NCI-H510A (cell line): Measurements from ENCODE around the gene FMNL2.

ENCODE experiments used
- DNase-seq: peaks from one replicate; lab custom pipeline; 2025; lab: John Stamatoyannopoulos, UW

FMNL2 gene

DNA sequence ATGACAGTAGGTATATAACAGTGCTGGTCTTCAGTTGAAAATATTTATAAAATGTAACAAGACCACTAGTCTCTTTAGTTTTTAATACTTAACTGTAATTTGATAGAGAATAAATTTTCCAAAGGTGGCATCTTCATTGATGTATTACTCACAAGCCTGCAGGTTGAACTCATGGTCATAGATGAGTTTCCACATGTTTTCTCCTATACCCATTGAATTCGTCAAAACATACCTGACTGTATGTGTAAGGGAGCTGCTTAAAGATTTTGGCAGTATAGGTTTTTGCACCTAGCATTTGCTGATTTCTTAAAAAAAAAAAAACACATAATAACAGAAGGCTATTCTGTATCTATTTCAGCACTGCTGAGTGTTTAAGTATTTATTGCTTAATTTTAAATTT lies 112.9 kb downstream of the FMNL2 start:
- DNase-seq = no peak

DNA sequence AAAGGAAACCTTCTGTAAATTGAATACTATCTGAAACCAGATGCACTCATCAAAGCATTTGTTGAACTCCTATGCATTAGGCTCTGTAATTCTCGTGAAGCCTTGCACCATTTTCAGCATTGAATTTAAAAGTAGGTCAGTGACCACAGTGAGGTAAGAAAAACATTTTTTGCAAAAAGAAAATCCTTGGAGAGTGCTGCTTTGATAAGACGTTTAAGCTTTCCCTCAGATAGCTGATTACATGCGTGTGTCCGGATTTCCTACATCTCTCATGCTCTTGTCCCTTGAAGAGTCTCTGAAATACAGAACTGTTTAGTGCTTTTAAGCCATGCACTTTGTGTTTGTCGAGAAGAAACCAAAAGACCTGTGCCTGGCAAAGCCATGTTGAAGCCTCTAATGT lies 113.6 kb downstream of the FMNL2 start:
- no peak for DNase-seq

DNA sequence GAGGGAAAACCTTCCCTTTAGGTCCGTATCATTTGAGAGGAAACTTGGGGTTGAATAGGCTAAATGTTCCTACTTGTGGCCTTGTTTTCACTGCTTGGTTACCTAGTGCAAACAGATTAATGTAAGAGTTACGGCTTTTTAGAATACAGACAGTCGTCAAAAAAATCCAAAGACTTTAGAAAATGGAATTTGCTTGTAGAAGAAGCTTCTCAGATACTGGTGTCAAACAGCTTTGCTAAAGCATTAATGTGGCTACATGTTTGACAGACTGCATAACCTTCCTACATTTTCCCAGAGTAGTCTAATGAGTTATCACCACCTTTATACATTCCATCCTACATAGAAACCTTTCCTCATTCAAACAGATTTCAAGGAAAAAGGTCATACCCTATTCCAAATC lies 114.6 kb downstream of the FMNL2 start:
- no peak for DNase-seq

DNA sequence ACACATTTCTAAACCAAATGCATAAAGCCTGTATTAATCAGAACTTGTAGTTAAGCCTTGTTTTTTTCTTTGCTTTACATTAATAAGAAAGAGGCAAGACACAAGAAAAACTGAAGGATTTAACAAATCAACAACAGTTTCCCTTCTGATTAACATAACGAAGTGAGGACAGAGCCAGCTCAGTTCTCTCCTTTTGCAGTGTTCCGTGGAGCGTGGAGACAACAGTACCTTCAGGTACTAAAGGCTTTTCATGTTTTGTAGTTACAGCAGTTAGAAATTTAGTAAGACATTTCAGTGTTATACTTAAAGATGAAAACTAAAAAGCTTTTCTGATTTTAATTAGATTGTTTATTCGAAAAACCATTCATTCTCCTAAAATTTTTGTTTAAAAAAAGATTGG lies 115.2 kb downstream of the FMNL2 start:
- DNase-seq = no peak

DNA sequence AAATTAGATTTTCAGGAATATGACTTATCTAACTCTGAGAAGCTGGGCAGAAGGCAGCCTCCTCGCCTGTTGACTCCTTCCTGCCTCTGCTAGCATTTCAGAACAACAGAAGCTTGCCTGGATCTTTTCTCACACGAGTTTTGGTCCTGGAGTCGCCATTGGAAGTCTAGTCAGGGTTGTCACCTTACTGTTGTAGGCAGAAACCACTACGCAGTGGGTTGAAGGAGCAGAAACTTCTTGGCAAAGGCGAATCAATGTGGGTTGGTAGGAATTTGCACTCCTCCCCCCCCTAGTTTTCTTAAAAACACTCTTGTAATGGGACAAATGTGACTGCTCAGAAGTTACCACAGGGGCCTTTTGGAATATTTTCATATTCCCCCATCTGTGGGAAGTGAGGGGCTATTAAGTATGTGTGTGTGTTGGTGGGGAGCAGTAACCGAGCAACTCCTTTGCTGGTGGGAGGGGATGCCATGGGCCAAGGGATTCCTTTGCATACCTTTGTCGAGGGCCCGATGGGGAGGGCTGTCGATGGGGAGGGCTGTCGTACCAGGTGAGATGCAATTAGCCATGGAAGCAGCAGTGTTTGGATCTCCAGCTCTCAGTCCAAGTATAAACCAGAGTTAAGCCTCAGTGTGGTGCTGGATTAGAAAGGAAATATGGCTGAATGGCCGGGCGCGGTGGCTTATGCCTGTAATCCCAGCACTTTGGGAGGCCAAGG lies 117.4 kb downstream of the FMNL2 start:
- DNase-seq = no peak

DNA sequence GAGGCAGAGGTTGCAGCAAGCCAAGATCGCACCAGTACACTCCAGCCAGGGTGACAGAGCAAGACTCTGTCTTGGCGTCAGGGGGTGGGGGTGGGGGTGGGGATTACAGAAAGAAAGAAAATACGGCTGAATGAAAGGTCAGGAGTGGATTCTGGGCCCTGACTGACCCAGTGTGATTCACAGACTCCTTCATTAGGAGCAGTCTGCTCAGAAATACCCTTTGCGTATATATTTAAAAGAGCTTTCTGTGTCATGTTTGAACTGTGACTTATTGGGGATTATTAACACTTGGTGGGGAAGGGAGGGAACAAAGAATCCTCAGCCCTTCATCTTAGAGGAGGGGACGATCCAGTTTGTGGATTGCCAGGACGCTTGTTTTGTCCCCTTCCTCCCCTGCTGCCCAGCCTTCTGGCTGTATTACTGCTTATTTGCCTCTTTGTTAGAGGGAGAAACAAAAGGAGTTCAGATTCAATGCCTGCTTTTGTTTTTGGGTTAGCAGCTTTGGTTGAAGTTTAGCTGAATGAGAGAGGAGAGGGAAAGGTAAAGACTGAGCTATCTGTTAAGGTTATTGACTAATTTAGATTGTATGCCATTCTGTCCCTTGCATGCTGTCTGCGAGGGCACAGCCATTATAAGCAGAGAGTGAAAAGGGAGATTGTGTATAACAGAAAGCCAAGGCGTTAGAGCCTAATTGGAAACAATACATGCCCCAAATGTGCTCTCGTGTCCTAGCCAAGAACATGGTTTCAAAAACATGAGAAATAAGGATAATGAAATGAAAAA lies 118.3 kb downstream of the FMNL2 start:
- DNase-seq = no peak

DNA sequence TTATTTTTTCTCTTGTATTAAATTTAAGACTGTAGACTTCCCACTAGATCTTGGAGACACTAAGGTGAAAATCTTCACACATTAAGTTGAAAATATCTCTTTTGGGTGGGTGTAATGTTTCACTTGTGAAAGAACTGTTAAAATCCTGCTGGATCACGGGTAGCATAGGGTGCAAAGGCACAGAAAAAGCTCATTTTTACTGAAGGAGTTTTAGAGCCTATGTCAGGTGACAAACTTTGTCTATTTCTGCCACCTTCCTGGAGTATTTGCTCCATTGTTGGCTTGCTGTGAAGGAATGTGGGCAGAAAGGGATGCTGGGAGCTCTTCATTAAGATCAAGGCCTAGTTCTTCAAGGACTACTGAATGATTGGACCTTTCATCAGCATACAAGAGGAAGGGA lies 119.4 kb downstream of the FMNL2 start:
- DNase-seq = no peak

DNA sequence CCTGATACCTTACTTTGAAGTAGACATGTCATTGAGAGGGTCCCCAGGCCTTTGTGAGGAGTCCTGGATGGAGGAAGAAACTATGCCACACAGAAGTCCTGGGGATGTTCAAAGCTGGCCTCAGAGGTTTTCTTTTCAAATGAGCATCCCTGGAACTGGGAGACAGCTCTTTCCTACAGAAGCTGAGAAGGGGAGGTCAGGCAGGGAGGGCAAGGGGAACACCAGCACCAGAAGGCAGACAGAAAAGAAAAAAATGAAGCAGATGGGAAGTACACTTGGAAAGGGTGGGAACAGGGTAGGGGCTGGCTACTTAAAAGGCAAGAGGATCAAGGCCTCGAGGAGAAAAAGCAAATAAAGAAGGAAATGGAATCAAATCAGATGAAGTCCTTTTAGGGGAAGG lies 120.0 kb downstream of the FMNL2 start:
- DNase-seq = no peak

DNA sequence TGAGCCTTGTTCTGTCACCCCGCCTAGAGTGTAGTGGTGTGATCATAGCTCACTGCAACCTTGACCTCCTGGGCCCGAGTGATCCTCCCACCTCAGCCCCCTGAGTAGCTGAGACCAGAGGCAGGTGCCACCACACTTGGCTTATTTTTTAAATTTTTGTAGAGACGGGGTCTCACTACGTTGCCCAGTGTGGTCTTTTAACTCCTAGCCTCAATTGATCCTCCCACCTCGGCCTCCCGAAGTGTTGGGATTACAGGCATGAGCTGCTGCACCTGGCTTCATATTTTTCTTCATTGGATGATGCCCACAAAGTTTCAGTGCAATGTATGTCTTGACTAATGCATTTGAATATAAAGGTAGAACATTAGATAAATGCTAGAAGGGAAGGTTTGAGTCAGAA lies 120.8 kb downstream of the FMNL2 start:
- DNase-seq = no peak

DNA sequence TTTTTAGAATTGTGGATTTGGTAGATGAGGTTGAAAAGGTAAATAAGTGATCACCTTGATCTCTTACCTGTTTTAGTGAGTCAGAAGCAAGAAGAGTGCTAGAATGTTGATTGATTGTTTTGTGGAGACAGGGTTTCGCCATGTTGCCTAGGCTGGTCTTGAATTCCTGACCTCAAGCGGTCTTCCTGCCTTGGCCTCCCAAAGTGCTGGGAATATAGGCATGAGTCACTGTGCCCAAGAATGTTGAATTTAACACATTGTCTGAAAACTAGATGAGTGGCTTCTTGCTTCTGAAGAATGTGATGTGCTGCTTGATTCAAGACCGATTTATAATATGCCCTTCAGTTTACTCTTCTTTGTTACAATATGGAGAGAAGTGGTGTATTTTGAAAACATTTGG lies 121.3 kb downstream of the FMNL2 start:
- DNase-seq = no peak

DNA sequence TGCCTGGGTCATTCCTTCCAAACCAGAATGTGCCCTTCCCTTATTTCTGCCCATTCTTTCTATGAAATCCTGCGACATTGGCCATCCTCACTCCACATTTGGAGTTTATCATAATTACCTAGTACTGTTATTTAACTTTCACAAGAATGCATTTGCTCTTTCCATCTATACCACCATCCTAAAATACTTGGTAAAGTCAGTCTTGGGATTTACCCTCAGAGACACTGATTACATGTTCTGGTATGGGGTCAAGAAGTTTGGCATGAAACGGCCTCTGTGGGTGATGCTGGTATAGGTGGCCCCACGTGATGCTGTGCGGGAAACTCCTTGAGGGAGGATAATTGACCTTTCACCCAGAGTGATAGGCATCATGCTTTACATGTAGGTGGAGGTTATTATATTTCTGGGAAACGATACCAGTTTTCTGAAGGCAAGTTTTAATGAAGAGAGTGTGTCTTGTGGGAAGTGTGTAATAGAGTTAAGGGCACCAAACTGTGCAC lies 123.5 kb downstream of the FMNL2 start:
- no peak for DNase-seq

DNA sequence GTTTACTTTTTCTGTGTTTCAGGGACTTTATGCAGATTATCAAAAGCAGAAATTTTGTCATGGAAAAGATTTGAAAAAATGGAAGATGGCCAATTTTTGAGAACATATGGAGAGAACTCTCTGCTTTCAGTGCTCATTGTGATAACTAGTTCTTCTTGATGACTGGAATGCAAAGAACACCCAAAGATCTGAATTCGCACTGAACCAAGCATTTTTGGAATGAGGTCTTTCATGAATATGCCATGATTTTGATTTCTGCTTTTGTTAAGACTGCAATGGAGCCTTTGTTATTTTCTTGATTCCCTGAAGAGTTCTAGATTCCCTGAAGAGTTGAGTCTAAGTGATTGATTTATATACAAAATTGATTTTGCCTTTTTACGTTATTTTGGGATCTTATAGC lies 124.1 kb downstream of the FMNL2 start:
- DNase-seq = no peak

DNA sequence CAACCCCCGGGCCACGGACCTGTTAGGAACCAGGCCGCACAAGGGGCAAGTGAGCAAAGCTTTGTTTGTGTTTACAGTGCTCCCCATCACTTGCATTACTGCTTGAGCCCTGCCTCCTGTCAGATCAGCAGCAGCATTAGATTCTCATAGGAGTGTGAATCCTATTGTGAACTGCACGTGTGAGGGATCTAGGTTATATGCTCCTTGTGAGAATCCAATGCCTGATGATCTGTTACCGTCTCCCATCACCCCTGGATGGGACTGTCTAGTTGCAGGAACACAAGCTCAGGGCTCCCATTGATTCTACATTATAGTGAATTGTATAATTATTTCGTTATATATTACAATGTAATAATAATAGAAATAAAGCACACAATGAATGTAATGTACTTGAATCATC lies 125.6 kb downstream of the FMNL2 start:
- DNase-seq = no peak

DNA sequence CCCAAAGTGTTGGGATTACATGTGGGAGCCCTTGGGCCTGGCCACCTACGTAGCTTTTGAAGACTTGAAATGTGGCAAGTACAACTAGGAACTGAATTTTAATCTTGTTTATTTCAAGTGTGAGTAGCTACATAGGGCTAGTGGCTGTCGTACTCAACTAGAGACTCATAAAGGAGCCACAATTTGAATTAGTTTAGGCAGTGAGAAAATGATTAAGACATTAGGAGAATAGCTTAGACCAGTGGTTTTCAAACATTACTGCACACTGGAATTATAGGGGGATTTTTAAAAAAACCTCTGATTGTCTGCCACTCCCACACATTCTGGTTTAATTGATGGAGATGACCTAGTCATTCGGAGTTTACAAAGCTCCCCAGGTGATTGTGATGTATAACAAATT lies 127.1 kb downstream of the FMNL2 start:
- no peak for DNase-seq

DNA sequence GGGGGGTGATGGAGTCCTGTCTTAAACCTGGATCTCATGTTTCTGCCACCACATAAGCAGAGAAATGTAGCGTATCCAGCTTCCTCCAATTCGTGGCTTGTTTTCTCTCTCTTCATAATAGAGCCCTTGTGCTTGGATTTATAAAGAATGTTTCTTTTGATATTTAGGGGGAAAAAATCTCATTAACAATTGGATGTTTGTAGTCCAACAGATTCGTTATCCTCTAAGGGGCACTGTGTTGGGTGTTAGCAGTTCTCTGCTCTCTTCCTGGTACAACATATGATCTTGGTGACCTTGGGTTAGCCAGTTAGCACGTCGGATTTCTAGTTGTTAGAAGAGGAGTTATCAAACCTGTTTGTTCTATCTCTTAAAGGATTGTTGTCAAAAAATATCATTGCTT lies 127.8 kb downstream of the FMNL2 start:
- DNase-seq = no peak

DNA sequence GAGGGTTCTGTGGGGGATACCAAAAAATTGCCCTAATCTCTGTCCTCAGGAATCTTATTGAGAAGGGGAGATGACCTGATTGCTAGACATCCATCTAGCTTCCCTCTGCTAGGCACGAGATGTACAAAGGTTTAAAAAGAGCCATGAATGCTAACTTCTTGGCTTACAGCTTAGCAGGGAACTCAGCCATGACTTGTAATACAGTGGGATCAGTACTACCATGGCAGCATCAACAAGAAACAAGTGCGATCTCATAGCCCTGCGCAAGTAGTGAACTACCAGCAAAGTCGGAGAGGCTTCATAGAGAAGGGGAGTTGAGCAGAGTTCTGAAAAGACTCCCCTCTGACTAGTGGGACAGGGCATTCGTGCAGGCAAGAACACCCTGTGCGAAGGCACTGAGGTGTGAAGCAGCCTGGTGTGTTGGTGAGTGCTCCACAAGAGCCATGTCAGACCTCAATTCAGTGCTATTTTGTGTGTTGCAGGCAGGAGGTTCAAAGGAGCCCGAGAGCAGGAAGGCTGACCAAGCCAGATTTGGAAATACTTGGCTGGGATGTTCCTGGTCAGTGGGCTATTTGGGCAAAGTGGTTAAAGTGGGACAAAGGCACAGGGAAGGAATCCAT lies 130.0 kb downstream of the FMNL2 start:
- DNase-seq = no peak

DNA sequence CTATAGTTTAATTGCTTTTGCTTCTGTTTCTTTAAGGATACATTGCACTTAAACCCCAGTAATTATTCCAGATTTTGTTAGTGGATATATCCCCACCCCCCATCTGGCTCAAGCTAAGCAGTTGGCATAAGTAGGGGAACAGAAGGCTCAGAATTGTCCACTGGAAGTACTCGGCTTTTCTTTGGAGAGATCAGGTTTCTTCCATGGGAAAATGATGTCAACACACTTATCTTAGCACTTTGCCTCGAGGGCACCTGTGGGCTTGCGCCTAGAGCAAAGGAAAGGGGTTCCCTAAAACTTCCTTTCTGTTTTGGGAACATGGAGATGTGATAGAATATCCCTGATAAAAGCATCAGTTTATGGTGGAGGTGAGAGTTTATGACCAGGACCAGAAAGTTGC lies 130.6 kb downstream of the FMNL2 start:
- no peak for DNase-seq

DNA sequence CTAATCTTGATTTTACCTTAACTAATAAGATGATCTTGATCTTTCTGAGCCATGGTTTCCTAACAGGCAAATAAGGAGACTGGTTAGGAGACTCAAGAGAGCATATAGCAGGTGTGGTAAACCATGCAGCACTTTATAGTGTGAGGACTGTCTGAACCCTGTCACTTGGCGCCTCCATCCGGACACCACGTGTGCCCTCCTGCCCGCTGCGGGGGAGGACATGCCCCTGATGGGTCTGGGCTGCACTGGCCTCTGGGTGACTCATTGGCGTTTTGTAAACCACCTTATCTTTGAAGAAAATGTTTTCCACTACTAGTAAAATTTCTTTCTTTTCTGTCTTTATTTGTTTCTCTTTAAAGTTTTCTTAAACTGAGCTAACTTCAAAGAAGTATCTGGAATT lies 131.1 kb downstream of the FMNL2 start:
- no peak for DNase-seq

DNA sequence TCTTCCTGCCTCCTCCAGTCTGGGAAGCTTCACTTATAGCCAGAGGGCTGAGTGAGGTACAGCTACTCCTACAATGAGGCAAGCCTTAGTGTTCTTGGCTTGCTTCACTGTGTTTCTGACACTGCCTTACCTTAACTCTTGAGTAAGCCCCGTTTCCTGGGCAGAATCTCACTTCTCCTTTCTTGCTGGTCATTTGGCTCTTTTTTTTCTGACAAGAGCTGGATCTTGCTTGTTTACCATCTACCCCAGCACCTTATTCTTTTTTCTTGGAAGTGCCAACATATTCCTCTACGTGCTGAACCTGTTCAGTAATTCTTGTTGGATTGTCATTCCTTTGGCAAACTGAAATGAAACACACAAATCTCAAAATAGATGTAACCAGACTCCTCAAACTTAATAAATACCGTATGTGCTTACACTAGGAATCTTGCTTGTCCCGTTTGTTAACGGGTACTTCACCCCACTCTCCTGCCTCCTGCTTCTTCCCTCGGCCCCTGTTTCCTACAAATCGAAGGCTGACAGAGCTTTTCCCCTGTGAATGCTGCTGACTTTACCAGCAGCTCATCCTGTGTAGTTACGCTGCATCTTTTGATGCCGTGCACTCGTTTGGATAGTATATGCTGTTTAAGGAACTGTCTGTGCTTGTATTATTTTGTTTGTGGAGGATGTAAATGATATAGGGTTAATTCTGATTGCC lies 132.2 kb downstream of the FMNL2 start:
- no peak for DNase-seq

DNA sequence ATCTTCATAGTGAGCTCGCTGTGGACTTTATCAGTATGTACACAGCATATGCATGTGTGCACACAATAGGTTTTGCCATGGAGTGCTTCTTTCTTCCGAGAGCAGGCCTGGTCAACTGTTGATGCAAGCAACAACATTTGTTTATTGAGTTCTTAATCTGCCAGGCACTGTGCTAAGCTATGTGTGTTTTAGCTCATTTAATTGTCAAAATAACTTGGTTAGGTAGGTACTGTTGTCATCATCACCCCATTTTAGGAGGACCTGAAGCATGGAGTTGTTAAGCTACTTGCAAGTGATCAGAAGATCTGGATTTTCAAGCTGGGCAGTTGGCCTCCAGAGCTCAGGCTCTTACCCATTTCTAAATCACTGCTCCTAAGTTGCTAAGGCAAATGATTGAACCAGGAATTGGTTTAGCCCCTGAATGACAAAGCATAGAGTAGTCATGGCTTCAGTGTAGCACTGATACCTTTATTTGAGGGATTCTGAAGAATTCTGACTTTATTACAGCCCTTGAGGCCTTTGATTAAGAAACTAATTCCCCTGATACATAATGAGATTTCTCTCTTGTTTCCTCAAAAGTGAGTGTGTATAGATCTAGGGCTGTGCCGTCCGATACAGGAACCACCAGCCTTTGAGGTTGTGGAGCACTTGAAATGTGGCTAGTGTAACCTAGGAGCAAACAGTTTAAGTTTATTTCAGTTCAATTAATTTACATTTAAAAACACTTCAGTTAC lies 132.9 kb downstream of the FMNL2 start:
- DNase-seq = no peak

DNA sequence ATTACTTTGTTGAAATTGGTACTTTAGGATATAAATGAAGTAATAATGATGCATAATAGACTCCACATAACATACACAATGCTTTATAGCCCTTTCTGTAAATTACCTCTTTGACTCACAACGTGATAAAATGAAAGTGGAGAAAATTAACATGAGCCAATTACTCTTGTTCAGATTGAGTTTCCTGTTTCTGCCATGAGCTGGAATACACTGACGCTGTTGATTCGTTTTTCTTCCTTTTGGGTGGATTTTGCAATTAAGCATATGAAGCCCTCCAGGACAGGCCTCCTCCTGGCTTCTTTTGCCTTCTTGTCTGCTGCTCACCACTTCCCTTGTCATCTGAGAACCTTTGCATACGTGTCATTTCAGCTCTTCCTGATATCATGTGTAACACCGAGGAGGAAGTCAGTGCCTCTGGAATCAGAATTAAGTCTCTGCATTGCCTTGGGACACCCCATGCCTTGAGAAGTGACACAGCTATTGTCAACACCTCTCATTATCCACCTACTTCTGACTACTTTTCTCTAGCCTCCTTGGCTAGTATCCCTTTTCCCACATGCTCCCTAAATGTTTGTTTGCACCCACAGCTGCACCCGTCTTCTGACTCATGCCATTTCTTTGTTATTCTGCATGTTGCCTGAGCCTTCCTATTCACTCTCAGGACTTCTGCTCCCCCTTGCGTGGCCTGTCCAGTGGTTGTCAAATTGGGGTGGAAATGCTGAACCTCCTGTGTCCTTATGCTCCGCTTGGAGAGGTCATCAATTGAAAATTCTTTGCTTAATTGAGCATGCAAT lies 134.1 kb downstream of the FMNL2 start:
- DNase-seq = no peak
